NCI-H748 treated with DMSO at 0.1 percent for 48 hours (cell line): Measurements from ENCODE around the gene CASK.
"Not testable (repeated sequence)": the region's sequence is repeated elsewhere in the genome, so short reads cannot be mapped to it uniquely, and the experiment has no call there.

Experiments
- DNase-seq: peaks from one replicate; lab custom pipeline; 2025; lab: John Stamatoyannopoulos, UW

The CASK gene

DNA sequence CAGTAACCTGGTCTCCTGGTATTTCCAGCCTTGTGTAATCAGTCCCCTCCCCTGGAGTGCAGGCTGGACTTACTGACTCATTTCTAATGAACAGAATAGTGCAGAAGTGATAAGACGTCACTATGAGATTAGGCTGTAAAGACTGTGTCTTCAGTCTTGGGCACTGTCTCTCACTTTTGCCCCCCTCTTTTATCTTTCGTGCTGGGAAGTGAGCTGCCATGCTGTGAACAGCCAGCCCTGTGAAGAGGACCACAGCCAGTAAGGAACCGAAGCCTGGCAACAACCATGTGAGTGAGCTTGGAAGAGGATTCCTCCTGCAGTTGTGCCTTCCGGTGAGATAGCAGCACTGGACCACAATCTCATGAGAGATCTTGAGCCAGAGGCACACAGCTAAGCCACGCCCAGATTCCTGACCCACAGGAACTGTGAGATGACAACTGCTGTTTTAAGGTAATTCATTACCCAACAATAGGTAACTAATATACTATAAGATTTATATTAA, 302.1 kb downstream of the CASK start:
- DNase-seq = no peak

DNA sequence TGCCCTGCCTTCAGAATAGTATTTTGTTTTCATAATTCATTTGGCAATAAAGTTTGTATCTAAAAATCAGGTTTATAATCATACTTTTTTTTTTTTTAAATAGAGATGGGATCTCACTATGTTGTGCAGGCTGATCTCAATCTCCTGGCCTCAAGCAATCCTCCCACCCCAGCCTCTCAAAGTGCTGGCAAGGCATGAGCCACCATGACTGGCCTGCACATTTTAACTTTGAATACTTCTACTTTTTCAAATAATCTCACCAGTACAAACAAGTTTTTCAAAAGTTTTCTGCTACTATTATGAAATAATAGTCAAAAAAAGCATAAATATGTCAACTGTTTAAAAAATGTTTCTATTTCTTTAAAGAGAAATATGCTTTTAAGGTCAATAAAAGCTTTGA, 304.1 kb downstream of the CASK start:
- DNase-seq = no peak

DNA sequence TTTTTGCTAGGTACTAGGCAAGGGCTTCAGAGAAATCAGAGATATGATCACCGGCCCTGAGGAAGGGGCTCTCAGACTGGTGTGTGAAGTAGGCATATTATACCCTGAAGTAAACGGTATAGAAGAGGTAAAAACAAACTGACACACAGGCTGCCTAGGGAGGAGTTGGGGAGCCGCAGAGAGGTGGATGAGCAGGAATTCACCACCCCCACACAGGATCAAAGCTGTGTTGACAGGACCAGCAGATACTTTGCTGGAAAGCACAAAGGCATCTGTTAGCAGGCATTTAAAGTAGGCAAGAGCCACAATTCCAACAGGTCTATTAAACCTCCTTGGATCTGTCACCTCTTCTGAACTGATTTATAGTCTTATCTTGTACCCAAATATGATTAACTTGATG, 306.4 kb downstream of the CASK start:
- no peak for DNase-seq

DNA sequence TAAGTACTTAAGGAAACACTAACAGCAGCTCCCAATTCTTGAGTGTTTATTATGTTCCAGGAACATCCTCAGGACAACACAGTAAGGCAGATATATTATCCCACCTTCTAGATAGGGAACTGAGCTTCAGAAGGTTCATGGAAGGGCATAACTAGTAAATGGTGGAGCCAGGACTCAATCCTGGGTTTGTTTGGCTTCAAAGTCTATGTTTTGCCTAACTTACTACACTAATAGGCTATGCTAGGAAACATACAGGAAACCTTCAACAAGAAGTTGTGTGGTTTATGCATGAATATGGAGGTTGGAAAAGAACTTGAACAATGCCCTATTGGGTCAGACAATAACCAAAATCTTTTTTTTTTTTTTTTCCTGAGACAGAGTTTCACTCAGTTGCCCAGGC, 307.1 kb downstream of the CASK start:
- no peak for DNase-seq

DNA sequence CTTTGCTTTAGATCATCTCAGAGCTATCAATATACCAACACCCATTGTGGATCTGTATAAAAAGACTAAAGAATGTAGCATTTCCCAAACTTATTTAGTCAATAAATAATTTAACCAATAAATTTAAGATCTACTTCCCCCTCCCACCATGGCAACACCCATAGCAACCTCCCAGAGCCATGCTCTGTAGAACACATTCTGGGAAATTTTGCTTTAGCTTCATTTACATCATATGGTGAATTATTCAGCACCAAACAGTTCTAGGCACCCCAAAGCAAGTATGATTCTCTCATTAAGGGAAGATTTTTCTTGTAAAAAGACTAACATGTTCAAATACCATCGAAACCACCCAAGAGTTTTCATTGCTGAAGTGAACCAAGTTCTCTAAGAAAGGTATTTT, 315.1 kb downstream of the CASK start:
- no peak for DNase-seq

DNA sequence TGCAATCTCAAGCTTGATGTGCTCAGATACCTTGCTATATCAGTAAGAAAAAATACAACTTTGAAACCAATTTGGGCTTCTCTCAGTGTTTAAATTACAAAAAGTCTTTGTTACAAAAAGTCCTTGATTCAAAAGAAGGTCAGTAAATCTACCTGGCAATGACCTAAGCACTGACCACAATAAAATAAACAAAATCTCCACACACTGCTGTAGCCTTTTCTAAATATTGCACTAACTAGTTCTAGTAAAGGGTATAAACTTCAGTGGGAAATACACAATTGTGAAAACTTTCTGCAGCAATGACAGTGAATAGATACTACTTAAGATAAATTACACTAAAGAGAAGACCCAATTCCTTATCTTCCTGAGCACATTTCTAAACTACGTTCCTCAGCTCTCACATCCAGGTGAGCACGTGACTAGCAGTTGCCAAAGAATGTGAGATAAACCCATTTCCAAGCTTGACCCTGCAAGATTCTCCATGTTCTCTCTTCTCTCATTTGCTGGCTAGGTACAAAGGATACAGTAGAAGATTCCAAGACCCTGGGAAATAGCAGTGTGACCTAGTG, 316.0 kb downstream of the CASK start:
- DNase-seq = no peak

DNA sequence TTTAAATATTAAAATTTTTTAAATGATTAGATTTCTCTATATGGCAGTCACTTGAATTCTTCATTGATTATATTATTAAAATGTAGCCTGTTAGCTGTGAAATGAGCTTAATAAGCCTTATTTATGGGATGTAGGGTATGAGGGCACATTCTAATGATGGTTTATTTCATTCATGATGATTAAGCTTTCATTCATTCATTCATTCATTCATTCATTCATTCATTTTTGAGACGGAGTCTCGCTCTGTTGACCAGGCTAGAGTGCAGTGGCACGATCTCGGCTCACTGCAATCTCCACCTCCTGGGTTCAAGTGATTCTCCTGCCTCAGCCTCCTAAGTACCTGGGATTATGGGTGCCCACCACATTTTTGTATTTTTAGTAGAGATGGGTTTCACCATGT, 317.3 kb downstream of the CASK start:
- not testable (repeated sequence) for DNase-seq

DNA sequence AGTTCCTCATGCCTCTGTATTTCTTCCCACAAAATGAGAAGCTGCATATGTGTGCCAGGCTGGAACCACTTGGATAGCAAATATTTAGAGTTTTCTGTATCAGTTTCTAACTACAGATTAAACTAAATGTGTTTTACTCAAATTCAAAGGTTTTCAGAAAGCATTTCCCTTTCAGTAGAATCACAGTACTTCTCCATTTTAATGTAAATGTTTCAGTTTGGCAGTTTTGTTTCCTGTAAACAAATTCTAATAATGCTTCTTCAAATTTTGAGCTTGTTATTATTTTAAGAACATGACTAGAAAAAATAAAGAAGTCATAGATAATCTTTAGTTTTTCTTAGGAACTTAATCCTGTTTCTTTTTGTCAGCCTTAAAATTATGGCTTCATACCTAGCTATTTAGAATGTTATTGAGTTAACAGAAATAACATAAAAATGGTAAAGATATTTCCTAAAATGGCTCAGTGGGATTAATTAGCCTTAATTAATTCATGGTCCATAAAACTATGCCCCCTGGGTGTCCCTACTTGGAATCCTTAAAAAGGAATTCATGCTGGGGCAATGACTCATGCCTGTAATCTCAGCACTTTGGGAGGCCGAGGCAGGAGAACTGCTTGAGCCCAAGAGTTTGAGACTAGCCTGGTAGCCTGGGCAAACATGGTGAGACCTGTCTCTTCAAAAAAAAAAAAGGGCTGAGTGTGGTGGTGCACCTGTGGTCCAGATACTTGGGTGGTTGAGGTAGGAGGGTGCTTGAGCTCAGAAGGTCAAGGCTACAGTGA, 318.4 kb downstream of the CASK start:
- DNase-seq = no peak

DNA sequence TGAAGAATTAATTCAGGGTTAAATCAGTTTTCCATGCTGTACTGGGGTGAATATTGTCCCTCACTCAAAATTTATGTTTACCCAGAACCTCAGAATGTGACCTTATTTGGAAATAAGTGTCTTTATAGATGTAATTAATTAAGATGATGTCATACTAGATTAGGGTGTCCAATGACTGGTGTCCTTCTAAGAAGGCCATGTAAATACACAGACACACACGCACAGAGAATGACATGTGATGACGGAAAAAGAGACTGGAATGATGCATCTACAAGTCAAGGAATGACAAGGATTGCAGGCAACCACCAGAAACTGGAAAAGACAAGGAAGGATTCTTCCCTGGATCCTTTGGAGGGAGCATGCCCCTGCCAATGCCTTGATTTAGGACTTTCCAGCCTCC, 319.2 kb downstream of the CASK start:
- DNase-seq = no peak

DNA sequence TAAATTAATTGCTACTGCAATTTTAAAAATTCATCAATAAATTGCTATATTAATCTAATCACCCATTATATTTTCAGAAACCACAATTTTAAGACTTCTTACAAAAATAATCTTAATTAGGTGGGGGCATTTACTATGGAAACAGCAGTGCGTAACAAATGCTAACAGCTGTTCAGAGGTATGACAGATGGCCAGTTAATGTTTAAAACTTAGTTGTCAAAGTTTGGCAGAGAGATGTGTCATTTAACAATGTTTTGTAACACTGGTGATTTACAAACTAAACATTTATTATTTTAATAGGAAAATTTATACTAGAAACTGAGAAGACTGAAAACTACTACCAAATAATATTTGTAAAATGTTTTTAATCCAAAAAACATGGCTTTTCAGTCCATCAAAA, 319.8 kb downstream of the CASK start:
- no peak for DNase-seq

DNA sequence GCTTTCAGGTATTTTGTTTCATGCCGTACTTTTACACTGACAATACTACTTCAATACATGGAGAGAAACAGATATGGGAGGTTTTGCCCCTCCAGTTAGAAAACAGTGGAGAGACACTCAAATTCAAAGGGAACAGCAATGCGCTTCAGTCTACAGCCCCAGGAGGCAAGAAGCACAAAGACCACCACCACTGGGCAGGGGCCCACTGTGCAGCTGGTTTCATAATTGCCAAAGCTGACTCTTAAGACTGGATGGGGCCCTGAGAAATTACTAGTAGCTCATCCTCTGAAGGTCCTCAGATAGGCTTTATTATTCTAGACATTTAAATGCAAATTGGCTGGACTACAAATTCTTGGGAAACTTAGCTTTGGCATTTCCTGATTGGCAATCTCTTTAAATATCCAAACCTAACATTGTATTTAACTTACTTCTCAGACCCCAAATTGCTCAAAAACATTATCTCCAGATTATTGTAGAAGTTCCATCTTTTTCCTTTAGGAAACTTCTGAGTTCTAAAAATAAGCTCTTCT, 320.5 kb downstream of the CASK start:
- no peak for DNase-seq

DNA sequence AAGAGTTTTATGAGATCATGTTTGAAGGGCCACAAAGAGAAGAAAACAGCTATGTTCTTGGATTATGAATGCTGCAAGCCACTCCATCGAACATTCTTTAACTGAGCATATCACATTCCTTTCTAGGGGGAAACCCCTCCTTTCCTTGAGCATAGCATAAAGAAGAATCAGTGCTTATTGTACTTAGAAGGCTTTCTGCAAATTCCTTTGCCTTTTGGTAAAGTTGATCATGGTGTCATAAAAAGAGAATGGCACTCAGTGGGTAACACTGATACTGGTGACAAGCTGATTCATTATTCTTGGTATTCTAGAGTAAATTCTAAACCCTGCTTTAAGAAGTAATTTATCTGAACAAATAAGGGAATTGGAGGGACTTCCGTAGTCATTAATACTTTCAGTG, 323.1 kb downstream of the CASK start:
- no peak for DNase-seq

DNA sequence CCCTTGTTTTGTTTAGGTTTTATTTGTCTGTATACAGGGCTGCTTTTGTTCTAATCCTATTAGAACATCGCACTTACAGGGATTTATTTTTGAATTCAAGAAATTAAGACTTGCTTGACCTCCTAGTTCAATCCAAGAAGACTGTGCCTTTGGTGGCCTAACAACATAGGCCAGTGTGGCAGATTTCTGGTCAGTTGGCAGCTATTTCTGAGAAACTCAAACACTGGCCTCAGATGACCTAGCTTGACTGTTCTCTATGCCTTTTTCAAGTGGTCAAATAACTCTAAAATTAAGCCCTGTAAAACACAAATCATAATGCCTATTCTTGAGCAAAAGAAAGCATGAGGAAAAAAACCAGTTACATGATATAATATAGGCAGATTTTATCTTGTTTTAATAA, 323.8 kb downstream of the CASK start:
- DNase-seq = no peak

DNA sequence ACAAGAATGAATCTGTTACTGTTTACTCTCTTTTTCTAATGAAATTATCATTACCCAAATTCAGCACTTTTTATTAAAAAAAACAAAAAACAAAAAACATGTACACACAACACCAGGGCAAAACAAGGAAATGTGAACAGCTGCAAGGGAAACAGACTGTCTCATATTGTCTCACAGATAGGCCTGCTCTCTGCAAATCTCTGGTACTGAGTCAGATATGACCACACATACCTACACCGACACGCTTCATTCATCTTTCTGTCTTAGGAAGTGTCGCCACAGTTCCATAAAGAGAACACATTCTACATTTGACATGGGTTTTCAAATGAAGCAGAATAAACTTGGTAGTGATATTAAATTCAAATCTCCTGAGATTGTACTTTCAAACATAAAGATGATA, 326.8 kb downstream of the CASK start:
- no peak for DNase-seq

DNA sequence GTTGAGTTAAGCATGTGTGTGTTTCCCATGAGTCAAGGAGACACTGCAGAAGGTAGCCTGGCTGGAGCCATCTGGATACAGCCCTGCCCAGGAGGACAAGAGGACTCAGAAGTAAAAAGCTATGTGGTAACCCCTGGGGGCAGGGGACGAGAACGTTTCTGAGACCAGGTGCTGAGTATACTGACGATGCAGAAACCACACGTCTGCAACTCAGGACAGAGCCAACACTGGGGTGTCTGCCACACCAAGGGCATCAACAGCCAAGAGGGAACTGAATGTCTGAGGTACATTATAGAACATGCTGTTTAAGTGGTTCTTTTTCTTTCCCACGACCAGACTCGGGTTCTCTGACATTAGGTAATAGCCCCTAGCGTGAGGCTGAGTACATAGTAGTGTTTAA, 328.7 kb downstream of the CASK start:
- DNase-seq = no peak

DNA sequence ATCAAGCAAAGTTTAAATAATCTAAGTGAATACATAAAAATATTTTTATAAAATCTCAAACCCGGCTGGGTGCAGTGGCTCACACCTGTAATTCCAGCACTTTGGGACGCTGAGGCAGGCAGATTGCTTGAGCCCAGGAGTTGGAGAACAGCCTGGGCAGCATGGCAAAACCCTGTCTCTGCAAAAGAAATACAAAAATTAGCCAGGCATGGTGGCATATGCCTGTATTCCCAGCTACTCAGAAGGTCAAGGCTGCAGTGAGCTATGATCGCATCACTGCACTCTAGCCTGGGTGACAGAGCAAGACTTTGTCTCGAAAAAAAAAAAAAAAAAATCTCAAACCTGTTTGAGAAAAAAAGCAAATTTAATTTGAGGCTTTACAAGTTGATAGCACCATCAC, 331.4 kb downstream of the CASK start:
- no peak for DNase-seq

DNA sequence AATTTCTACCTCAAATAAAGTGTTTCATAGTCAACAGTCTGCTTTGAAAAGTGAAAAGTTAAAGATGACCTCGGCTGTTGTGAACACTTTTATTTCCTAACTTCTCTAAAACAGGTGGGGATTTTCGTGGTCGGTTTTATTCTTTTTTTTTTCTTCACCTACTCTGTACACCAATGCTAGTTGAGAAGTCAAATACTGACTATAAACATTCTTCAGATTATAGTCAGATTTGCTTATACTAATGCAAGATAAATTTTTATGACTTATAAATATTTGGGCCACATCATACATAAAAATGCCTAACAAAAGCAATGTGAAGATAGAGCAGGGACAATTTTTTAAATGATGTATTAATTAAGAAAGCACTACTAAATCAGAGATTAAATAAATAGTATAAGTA, 332.7 kb downstream of the CASK start:
- no peak for DNase-seq

DNA sequence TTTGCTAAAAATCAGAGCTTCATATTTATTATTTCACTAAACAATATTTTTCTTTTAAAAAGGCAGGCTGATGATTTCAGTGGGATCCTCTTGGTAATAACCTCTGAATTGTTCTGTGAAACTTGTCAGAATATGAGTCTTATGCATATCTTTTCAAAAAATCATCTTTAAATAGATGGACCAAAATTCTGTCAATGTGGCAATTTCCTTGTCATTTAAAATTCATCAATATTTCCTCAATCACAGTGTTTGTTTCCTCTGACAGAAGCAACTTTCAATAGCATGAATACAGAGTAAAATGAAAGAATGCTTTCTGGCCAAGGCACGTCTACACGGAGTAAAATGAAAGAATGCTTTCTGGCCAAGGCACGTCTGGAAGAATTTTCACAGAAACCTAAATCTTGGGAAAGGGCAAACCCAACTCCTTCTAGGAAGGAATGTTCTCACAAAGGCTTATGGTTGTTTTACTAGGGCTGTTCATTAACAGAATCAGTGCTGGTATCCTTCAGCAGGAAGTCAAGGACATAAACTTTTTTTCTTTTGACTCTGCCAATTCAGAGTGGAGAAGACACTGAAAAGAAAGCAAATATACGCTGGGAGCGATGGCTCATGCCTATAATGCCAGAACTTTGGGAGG, 333.6 kb downstream of the CASK start:
- DNase-seq = no peak

DNA sequence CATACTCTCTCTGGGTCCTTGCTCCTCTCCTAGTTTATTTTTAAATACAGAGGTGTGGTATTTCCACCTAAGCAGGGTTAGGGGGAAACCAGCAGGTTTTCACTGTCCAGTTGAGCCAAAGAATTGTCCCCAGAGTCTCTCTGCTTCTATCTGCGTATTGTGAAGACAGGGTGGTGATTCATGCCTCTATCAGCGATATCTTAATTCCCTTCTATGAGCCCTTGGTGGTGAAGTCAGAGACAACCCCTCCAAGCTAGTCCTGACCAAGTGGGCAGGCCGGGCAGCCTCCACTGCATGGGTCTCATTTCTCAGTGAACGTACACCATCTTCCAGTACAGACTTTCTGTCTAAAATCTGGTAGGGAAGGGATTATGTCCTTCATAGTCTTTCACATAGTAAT, 335.1 kb downstream of the CASK start:
- DNase-seq = no peak

DNA sequence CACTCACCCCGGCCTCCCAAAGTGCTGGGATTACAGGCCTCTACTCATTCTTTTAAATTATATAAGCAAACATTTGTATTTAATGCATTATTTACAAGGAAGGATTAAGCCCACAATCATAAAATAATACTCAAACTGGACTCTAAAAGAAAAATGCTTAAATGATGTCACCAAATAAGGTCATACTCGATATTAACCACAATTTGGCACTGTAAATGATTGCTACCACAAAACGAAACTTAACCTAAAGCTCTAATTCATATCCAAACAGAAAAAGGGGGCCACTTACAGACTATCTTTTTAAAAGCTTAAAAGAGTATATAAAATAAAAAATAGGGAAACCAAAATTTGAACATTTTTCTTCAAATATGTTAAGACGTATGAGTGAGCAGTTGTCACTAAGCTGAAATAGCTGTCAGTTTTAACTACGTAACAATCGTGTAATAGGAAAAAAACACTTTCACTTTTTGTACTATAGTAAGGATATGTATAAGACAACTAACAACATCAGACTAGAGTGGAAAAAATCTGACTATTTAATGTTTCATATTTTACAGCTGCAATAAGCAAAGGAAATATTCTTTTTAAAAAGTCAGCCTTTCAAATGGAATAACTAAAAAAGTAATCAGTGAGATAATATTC, 342.8 kb downstream of the CASK start:
- DNase-seq = no peak

DNA sequence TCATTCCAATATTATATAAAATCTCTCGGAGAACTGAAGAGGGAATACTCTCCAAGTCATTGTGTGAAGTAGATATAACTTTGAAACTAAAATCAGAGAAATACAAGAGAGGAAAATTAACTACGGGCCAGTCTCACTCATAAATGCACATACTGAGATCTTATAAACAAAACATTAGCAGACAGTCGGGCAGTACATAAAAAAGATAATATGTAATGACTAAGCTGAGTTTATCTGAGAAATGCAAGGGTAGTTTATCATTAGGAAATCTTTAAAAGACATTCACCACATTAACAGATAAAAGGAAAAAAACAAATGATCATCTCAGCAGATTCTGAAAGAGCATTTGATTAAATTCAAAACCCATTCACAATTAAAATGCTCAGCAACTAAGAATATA, 359.5 kb downstream of the CASK start:
- DNase-seq = no peak

DNA sequence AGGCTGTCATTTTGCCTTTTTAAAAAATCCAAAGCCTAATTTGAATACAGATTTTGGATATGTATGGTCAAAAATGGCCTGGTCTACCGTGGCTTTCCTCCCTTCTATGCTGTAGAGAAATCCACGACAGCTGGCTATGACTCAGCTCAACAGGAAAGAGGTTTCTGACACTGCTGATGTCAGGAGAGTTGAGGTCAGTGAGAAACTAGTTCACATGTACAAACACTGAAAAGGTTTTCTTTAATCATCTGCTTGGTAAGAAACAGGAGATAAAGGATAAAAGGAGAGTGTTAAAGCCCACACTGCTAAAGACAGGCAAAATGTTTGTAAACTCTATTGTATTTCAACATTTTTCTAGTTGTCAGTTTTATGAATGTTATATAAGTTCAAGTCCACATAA, 362.3 kb downstream of the CASK start:
- DNase-seq = no peak
